GM15510 (cell line): Measurements from ENCODE around the gene ALDH3A2.

ENCODE experiments used
- POLR2A ChIP-seq: IDR thresholded peaks from 3 replicates; pipeline ENCODE4 v1.6.1; 2011; ENCODE audit warnings: borderline replicate concordance; ENCODE audit not compliant: insufficient read length; ENCODE audit errors: extremely low read depth

ALDH3A2 gene

GRCh38 chr17:19660219-19660870, 11.8 kb downstream of the ALDH3A2 start:
- no peak for TF ChIP-seq POLR2A

- no peak for TF ChIP-seq POLR2A
Measured at GRCh38 chr17:19661121-19661520, 12.6 kb downstream of the ALDH3A2 start.

- TF ChIP-seq POLR2A: no peak
Measured at GRCh38 chr17:19663097-19663496, 14.5 kb downstream of the ALDH3A2 start.

GRCh38 chr17:19664136-19664820, 15.7 kb downstream of the ALDH3A2 start:
- no peak for TF ChIP-seq POLR2A

GRCh38 chr17:19664821-19665181, 16.2 kb downstream of the ALDH3A2 start:
- no peak for TF ChIP-seq POLR2A

GRCh38 chr17:19670908-19671307, 22.4 kb downstream of the ALDH3A2 start:
- no peak for TF ChIP-seq POLR2A

- no peak for TF ChIP-seq POLR2A
Measured at GRCh38 chr17:19671433-19671832, 22.9 kb downstream of the ALDH3A2 start.

- TF ChIP-seq POLR2A: no peak
Measured at GRCh38 chr17:19672009-19672750, 23.6 kb downstream of the ALDH3A2 start.

- no peak for TF ChIP-seq POLR2A
Measured at GRCh38 chr17:19673623-19674022, 25.1 kb downstream of the ALDH3A2 start.

- TF ChIP-seq POLR2A: no peak
Measured at GRCh38 chr17:19676896-19677295, 28.3 kb downstream of the ALDH3A2 start.

- no peak for TF ChIP-seq POLR2A
Measured at GRCh38 chr17:19677736-19678379, 29.3 kb downstream of the ALDH3A2 start.

- no peak for TF ChIP-seq POLR2A
Measured at GRCh38 chr17:19678581-19679453, 30.3 kb downstream of the ALDH3A2 start.

GRCh38 chr17:19683117-19683516, 34.6 kb downstream of the ALDH3A2 start:
- no peak for TF ChIP-seq POLR2A

GRCh38 chr17:19686400-19687090, 38.0 kb downstream of the ALDH3A2 start:
- TF ChIP-seq POLR2A: no peak
